Measurements from ENCODE around the gene GARIN5A.
"Not testable (repeated sequence)": the region's sequence is repeated elsewhere in the genome, so short reads cannot be mapped to it uniquely, and the experiment has no call there.

GARIN5A gene

GRCh38 chr19:50461066-50461875 lies 15.4 kb downstream of the GARIN5A start:
- peak; percentile 43 for DNase-seq

- no peak for DNase-seq
Measured at GRCh38 chr19:50460161-50460765, 16.4 kb downstream of the GARIN5A start.

- no peak for DNase-seq
Measured at GRCh38 chr19:50459638-50460037, 17.0 kb downstream of the GARIN5A start.

- DNase-seq: no peak
Measured at GRCh38 chr19:50459067-50459456, 17.6 kb downstream of the GARIN5A start.

GRCh38 chr19:50458396-50459066 lies 18.1 kb downstream of the GARIN5A start:
- DNase-seq: no peak

GRCh38 chr19:50457300-50457699 lies 19.3 kb downstream of the GARIN5A start:
- DNase-seq: no peak

- no peak for DNase-seq
Measured at GRCh38 chr19:50455992-50456391, 20.7 kb downstream of the GARIN5A start.

GRCh38 chr19:50453243-50453642 lies 23.4 kb downstream of the GARIN5A start:
- DNase-seq: no peak

GRCh38 chr19:50451223-50451534 lies 25.5 kb downstream of the GARIN5A start:
- no peak for DNase-seq

GRCh38 chr19:50450369-50451222 lies 26.1 kb downstream of the GARIN5A start:
- no peak for DNase-seq

- DNase-seq: no peak
Measured at GRCh38 chr19:50449236-50449899, 27.3 kb downstream of the GARIN5A start.

GRCh38 chr19:50447750-50448149 lies 28.9 kb downstream of the GARIN5A start:
- DNase-seq: no peak

- no peak for DNase-seq
Measured at GRCh38 chr19:50447053-50447452, 29.6 kb downstream of the GARIN5A start.

GRCh38 chr19:50444059-50444458 lies 32.6 kb downstream of the GARIN5A start:
- no peak for DNase-seq

- DNase-seq: not testable (repeated sequence)
Measured at GRCh38 chr19:50439130-50439529, 37.5 kb downstream of the GARIN5A start.

- no peak for DNase-seq
Measured at GRCh38 chr19:50437862-50438449, 38.7 kb downstream of the GARIN5A start.

- no peak for DNase-seq
Measured at GRCh38 chr19:50435627-50436026, 41.0 kb downstream of the GARIN5A start.

- DNase-seq: no peak
Measured at GRCh38 chr19:50435221-50435620, 41.4 kb downstream of the GARIN5A start.

GRCh38 chr19:50434525-50434924 lies 42.1 kb downstream of the GARIN5A start:
- DNase-seq: no peak

- no peak for DNase-seq
Measured at GRCh38 chr19:50433201-50434180, 43.2 kb downstream of the GARIN5A start.

Measured in NCI-H2029 treated with DMSO at 0.1 percent for 48 hours (cell line).